ENCODE data around the gene CBX8.

GRCh38 chr17:79803421-79803996, 6.6 kb upstream of the CBX8 start:
- no peak for TF ChIP-seq EP300 (IDR thresholded peaks at IDR 0.05)
- no peak for TF ChIP-seq POLR2AphosphoS5 (IDR thresholded peaks at IDR 0.05)
- TF ChIP-seq CTCF (IDR thresholded peaks at IDR 0.05), result no peak
